A549 treated with AZD2906 at 1 μM for 4 hours (cell line): ENCODE measurements around the gene ANO5. TPM values are rescaled to one million over a fixed set of nuclear protein-coding genes. Genes with fewer than 3 reads are reported as not detected.

ENCODE experiments used
- total RNA-seq: library from RNA; stranded (reverse); fragments of 200-300 nt; extraction: Qiagen RNA extraction; gene quantifications from 5 replicates; pipeline ENCODE4 v1.2.3, GENCODE V29; 2022

Gene ANO5, protein sequence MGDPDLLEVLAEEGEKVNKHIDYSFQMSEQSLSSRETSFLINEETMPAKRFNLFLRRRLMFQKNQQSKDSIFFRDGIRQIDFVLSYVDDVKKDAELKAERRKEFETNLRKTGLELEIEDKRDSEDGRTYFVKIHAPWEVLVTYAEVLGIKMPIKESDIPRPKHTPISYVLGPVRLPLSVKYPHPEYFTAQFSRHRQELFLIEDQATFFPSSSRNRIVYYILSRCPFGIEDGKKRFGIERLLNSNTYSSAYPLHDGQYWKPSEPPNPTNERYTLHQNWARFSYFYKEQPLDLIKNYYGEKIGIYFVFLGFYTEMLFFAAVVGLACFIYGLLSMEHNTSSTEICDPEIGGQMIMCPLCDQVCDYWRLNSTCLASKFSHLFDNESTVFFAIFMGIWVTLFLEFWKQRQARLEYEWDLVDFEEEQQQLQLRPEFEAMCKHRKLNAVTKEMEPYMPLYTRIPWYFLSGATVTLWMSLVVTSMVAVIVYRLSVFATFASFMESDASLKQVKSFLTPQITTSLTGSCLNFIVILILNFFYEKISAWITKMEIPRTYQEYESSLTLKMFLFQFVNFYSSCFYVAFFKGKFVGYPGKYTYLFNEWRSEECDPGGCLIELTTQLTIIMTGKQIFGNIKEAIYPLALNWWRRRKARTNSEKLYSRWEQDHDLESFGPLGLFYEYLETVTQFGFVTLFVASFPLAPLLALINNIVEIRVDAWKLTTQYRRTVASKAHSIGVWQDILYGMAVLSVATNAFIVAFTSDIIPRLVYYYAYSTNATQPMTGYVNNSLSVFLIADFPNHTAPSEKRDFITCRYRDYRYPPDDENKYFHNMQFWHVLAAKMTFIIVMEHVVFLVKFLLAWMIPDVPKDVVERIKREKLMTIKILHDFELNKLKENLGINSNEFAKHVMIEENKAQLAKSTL
- 1.2 to 1.7 TPM (median 1.5 TPM) in 5 replicates for total RNA-seq

DNA sequence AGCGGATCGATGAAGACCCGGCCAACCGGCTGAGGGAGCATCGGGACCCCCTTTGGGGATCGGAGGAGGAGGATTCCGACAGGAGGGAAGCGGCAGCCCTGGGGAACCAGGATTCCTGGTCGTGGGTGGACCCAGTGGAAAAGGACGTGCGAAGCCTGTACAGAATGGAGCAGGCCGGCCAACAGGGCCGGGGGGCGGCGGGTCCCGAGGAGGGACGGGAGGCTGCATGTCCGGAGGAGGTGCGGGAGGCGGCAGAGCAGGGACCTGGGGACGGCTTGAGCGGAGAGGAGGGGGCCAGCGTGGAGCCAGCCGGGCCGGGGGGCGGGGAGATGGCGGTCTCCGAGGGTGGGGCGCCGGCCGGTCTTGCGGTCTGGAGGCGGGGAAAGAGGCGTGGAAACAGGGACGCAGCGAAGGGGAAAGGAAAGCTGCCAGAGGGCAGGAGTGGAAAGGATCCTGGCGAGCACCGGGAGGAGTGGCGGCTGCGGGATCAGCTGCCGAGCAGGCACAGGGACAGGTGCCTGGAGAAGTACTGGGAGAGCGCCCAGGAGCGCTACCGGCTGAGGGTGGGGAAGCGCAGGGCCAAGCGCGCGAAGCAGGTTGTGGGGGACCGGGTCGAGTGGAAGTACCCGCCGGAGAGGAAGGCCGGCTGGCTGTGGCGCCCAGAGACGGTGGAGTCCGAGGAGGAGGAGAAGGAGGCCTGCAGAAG, at the start of gene ANO5:
Gene ANO5 (plus strand): TSS at position 444 of the 706 bp plus-strand sequence. CDS start 408 bp downstream, outside the sequence.

Other genes starting within 250 kb of the ANO5 start
- not detected in 5 replicates for gene SLC17A6, start 145.3 kb downstream of the ANO5 start, total RNA-seq